ENCODE data around the gene PPP1R7.
"Not testable (repeated sequence)": the region's sequence is repeated elsewhere in the genome, so short reads cannot be mapped to it uniquely, and the experiment has no call there.

PPP1R7 gene, protein sequence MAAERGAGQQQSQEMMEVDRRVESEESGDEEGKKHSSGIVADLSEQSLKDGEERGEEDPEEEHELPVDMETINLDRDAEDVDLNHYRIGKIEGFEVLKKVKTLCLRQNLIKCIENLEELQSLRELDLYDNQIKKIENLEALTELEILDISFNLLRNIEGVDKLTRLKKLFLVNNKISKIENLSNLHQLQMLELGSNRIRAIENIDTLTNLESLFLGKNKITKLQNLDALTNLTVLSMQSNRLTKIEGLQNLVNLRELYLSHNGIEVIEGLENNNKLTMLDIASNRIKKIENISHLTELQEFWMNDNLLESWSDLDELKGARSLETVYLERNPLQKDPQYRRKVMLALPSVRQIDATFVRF

DNA sequence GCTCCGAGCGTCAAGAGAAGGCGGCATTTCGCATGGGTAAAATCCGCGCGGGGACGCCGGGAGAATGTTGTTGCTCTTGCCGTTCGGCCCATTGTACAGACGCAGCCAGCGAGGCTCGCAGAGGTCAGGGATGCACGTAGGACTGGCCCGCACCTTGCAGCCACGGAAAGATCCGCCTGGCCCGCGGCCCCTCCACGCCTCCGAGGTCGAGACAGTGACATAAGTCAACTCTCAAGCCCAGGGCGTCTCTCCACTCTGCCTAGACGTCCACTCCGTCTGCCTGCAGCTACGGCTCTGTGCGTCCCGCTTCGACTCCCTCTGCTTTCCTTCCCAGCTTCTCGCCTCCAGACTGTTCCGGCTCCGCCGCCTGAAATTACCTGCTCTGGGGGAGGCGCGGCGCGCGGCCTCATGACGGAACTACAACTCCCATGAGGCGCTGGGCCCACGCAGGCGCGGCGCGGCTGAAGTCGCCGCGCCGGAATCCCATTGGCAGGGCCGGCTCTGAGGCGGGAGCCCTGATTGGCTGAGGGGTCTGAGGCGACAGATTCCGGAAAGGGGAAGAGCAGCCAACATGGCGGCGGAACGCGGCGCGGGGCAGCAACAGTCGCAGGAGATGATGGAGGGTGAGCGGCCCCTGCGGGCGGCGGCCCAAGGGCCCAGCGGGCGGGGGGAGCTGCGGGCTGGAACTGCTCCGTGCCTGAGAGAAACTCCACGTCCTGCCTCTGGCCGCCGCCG is at the start of gene PPP1R7:
Gene PPP1R7 (plus strand): TSS at position 543 of the 735 bp plus-strand sequence. CDS start 29 bp downstream, at position 572.
- peak; percentile 81 for DNase-seq (ENCODE audit: low read depth)

DNA sequence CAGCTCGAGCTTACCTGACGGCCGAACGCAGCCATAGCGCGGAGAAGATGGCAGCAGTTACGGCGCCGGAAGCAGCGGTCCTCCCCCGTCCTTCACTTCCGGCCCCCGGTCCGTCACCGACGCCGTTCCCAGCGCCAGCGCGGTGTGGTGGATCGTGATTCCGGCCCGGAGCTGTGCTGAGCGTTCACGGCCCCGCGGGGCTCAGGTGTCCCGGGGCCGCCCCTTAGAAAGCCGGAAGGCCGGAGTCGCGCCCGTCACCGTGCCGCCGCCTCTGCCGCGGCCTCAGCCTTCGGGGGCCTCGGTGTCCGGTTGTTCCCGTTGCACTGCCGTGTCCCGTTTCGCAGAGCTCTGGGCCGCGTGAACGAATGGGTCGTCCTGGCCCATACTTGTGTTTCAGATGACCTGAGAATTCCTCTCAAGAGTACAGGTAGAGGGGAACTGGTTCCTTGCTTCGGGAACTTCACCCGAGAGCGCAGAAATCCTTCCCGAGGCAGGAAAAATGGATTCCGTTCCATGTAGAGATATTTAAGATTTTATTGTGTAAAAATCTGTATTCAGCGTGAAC is 47.9 kb upstream of the PPP1R7 start, which contains the start of gene MTERF4:
Gene MTERF4 (minus strand): TSS at position 49 of the 565 bp plus-strand sequence. CDS start 14 bp downstream, at position 35.
- DNase-seq (ENCODE audit: low read depth) = peak; percentile 49

DNA sequence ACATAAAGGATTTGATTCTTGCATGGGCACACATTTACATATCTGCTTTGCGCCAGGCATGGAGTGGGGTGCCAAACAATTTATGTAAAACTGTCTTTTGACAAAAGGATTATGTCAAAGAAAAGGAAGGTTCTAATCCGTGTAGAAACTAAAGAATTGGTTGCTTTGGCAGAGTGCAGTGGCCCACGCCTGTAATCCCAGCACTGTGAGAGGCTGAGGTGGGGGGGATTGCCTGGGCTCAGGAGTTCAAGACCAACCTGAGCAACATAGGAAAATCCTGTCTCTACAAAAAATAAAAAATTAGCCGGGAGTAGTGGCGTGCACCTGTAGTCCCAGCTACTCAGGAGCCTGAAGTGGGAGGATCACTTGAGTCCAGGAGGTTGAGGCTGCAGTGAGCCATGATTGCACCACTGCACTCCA is 47.1 kb upstream of the PPP1R7 start:
- DNase-seq (ENCODE audit: low read depth) = no peak

DNA sequence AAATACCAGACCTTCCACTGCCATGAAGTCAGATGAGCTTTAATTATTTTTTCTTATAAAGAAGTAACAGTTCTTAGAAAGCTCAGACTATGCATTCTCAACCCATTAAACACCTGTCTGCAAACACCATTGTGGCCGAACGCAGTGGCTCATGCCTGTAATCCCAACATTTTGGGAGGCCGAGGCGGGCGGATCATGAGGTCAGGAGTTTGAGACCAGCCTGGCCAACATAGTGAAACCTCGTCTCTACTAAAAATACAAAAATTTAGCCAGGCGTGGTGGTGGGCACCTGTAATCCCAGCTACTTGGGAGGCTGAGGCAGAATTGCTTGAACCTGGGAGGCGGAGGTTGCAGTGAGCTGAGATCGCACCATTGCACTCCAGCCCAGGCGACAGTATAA is 45.7 kb upstream of the PPP1R7 start:
- DNase-seq (ENCODE audit: low read depth) = not testable (repeated sequence)

DNA sequence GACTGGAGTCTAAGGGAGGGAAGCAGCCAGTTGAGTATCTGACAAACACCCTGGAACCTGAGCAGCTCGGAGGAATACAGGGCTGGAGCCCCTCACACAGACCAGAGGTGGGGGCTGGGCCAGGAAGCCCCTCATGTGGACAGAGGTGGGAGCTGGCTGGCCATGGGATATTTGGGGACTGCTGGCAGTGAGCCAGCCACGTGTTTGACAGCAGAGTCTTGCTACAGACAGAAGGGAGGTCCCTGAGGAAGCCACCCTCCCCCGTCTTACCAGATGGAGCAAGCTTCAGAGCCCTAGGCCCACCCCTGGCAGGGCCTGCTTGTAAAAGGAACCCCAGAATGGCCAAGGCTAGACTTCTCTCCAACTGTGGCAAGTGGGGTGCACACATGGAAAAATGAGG is 44.6 kb upstream of the PPP1R7 start:
- peak; percentile 21 for DNase-seq (ENCODE audit: low read depth)

DNA sequence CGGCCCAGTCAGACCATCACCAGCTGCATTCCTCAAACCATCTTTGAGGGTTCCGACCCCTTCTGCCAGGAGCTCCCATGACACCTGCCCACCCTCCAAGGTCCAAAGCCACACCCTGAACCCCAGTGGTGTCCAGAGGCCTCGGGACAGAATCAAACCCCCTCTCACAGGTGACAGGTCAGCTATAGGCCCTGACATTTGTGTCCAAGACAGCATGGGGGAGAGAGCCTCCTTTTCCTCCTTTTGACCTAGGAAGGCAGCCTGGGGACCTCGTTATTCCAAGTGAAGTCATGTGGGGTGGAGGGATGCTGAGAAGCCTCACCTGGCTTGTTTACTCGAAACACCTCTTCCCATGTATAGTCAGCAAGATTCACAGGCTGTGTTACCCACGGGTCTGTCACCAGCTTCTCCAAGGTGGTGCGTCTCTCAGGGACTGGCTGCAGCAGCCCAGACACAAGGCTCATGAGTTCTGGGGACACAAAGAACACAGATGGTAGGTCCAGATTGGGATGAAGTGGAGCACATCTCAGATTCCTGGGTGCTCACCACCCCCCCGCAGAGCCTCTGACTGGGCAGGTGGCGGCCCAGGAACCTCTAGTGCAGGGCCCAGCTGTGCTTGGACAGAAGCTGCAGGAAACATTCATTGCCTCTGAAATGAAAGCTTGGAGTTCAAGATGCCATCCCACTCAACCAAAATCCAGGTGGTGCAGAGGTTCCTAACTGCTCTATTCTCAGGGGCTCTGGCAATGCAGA is 43.1 kb upstream of the PPP1R7 start:
- no peak for DNase-seq (ENCODE audit: low read depth)

DNA sequence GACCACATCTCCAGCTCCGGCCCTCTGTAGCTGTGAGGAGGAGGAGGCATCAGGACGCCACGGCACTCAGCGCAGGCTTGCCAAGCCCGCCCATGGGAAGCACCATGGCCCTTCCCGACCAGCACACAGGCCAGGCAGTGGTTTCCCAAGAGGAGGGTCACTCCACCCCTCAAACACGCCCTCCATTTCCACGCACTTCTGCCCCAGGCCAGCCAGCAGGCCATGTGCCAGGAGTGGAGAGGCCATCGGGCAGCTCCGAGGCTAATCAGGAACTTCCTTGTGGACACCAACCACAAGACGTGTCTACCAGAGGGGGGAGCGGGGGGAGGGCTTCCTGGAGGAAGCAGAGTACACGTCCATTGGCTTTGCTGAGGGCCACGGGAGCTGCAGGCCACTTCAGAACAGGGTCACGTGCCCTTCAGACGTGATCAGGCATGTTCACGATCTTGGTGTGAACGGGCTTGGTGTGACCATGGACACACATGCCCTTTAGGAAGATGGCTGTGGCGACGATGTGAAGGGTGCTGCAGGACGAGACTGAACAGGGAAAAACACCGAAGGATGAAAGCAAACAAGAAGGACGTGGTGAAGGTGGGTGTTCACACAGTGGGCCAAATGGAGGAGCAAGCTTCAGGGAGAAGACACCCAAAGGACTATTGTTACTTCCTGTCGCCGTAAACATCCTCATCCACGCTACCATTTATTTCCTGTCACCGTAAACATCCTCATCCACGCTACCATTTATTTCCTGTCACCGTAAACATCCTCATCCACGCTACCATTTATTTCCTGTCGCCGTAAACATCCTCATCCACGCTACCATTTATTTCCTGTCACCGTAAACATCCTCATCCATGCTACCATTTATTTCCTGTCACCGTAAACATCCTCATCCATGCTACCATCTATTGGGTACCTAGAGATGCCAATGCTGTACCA is 41.7 kb upstream of the PPP1R7 start:
- peak; percentile 37 for DNase-seq (ENCODE audit: low read depth)

DNA sequence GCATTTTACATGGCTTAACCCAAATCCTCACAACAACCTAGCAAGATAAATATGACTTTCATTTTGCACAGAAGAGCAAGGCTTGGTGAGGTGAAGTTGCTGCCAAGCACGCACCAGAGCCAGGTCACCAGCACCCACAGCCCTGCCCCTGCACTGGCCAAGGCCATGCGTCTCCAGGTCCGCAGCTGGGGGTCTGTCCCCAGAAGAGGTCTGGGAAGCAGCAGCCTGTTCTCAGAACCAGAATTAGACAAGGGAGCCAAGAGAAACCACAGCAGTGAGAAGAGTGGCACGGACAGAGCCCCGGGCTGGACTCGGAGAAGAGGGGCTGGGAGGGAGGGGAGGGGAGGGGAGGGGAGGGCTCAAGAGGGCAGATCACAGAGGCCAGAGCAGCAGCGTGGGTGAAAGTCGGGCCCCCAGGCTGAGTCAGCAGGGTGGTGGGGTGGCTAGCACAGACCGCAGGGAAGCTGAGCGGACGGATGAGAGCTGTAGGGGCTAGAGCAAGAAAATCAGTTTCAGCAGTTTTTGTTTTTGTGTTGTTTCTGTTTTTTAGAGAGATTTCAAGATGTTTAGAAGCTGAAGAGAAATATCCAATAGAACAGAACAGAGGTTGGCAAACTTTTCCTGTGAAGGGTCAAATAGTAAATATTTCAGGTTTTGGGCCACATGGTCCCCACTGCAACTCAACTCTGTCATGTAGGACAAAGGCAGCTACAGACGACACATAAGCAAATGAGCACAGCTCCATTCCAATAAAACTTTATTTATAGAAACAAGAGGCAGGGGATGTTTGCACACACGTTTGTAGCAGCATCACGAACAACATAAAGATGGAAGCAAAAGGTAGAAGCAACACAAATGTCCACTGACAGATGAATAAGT is 40.8 kb upstream of the PPP1R7 start:
- no peak for DNase-seq (ENCODE audit: low read depth)

DNA sequence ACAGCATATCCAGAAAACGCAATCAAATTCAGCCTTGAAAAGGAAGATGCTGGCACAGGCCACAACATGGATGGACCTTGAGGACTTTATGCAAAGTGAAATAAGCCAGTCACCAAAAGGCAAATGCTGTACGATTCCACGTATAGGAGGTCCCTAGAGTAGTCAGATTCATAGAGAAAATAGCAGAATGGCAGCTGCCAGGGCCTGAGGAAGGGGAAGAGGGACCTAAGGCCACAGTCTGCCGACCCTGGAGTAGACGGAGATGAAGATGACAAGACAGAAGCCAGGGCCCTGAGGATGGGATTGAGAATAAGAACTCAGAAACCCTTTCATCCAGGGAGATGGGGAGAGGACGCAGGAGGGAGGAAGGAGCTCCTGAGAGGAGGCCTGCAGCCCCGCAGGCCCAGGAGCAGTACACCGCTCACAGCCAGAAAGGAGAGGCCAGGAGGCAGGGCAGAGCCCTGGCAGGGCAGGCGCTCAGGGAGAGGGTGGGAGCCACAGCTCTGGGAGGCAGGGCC is 40.1 kb upstream of the PPP1R7 start:
- DNase-seq (ENCODE audit: low read depth) = no peak

DNA sequence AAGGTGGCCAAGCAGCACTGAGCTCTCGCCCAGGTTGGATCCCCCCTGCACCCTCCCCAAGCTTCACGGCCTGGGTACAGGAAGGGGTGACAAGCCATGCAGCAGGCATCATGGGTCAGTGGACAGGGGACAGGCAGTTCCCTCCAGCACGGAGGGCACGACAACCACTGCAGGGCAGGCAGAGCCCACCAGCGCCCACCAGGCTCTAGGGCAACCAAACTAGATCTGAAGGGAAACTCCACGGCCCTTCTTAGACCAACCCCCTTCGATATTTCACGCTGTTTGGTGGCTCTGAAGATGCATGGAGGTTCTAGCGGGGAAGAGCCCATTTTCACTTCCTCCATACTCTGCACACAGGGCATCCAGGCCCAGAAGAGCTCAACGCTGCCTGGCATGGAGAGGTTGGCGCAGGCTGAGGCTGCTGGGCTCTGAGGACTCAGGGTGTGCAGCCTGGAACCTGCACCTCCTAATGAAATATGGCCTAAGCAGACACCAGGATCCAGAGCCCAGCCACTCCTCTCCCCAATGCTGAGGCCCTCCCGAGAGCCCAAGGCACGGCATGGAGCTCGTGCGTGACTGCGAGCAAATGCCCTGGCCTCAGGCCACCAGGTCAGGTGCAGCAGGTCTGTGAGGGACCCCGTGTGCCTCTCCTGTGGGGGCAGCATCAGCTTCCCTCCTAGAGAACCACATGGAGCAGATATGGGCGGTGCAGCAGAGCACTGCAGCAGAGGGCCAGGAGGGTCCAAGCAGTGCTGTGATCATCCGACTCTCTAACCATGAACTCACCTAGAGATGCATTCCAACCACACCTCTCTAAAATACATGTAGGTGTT is 39.4 kb upstream of the PPP1R7 start:
- no peak for DNase-seq (ENCODE audit: low read depth)

DNA sequence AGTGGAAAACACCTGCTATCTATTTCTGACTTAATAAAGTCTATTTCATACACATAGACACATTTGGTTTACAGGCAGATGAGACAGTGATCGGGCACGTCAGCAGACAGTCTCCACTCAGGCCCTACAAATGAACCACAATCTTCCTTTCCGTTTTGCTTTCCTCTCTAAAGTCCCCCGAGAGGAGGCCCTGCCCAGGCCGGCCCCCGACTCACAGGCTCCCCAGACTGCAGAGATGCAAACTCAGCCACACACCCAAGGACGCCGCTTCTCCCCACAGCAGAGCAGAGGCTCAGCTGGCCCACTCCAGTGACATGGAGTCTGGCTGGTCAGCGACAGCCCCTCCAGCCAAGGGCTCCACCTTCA is 38.8 kb upstream of the PPP1R7 start:
- DNase-seq (ENCODE audit: low read depth) = no peak

DNA sequence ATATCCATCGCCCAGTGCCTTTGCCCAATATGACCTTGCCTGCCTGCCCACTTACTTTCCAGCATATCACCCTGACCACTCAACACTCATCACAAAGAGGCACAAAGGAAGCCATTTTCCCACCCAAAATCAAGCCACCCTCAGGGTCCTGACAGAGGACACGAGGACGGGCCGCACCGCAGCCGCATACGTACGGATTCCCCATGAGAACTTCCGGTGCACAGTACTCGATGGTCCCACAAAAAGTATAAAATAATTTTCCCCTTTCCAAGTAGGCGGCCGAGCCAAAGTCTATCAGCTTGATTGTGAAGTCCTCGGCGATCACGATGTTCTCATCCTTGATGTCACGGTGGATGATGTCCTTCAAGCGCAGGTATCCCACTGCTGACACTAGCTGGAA is 38.2 kb upstream of the PPP1R7 start:
- DNase-seq (ENCODE audit: low read depth) = no peak

DNA sequence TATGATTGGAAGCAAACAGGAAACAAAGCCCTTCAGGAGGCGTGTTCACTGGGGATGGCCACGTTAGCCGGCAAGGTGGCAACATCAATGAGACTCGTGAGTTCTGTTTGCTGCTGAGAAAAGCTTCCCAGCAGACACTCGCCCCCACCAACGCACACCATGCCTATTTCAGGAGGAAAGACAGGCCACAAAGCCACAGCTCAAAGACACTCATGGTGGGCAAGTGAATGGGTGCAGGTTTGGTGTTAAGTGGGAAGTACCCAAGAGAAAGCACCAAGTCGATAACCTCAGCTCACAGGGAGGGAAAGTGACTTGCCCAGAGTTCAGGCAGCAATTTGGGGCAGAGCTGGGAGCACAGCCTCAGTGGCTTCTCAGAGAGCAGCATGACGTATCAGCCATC is 37.7 kb upstream of the PPP1R7 start:
- DNase-seq (ENCODE audit: low read depth) = no peak

DNA sequence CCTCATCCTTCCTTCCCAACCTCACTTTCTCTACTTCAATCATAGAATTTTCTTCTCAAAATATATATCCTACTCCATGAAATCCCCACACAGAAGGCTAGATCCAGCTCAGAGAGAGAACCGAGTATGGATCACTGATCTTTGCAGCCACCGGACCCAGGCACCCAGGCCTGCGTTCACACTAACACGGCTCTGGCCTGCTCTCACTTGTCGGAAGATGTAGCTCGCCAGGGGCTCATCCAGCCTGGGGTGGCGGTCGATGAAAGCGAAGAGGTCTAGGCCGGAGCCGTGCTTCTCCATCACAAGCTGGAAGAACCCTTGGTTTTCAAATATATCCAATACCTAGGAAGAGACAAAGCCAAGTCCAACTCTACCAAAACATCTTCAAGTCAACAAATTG is 35.4 kb upstream of the PPP1R7 start:
- no peak for DNase-seq (ENCODE audit: low read depth)

DNA sequence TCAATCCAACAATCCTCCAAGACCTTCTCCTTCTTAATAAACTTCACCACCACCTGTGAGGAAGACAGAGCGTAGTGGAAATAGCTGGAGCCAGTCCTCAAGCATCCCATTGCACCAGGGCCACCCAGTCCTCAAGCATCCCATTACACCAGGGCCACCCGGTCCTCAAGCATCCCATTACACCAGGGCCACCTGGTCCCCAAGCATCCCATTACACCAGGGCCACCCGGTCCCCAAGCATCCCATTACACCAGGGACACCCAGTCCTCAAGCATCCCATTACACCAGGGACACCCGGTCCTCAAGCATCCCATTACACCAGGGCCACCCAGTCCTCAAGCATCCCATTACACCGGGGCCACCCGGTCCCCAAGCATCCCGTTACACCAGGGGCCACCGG is 34.9 kb upstream of the PPP1R7 start:
- DNase-seq (ENCODE audit: low read depth) = no peak

DNA sequence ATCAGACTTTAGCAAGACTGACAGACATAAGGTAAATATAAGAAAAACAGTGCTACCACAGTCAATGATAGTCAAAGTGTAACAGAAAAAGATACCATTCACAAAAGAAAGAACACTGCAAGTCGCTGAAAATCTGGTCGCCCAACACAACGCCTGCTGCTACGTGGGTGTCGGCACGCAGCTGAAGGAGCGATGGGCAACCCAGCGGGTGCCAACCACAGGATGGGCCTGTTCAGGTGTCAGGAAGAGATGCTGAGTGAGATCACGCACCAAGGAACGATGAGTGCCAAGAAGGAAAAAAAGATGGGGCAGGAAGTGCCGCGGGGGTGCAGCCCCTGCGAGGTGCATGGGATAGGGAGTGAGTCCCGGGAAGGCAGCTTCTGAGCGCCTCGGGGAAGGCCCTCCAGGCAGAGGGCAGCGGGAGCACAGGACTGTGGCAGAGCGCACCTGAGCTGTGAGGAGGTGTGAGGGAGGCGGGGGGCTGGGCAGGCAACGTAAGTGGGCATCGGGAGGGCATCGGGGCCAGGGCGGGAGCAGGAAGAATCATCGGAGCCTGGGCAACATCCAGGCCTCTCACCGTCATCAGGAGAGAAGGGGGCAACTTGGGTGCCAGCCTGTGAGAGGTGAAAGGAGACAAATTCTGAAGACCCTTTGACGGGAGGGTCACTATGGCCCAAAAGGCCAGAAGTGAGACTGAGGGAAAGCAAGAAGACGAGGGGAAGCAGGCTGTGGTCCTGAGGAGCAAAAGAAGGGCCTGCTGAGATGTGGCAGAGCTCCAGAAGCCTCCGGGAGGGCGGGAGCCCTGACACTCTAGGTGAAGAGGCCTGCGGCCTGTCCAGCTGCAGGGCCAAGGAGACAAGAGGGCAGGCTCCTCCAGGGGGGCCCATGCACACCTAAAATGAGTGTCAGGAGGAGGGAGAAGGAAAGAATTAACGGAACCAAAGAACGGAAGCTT is 33.4 kb upstream of the PPP1R7 start:
- no peak for DNase-seq (ENCODE audit: low read depth)

DNA sequence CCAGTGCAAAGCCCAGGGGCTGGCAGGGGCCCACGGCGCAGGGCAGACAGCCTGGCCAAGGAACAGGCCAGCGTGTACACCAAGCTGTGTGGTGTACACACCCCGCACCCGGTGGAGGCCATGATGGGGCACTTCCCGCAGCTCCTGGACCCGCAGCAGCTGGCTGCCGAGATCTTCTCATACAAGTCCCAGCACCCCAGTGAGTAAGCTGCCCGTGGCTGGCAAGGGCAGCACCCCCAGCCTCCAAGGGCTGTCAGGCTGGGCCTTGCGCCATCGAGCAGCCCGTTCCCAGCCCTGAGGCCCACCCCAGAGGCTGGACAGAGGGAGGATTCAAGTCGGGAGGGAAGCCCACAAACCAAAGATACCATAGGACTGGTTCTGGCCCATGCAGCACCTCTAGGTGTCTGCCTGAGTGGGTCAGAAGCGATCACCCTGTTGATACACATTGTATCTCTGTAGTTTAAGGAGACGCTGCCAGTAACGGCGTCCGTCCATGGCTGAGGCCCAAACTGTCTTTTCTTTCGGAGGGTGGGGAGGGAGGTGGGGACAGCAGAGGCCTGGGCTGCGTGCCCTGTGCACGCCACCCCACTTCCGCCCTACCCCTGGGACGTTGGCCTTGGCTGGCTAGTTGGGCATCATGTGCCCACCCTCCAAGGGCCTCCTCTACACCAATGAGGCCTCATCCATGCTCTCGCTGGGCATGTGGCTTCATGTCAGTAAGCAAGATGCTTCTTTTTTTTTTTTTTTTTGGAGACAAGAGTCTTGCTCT is 31.3 kb upstream of the PPP1R7 start:
- DNase-seq (ENCODE audit: low read depth) = no peak

All from CMK (cell line).